HCT116 (cell line): Measurements from ENCODE around the gene NHLRC3. TPM values are rescaled to one million over a fixed set of nuclear protein-coding genes. Genes with fewer than 3 reads are reported as not detected.
A peak's percentile ranks its signal among the peaks of the same experiment; 100 is the strongest.

ENCODE experiments used
- ATAC-seq: fragments of 200-7000 bp; cut with Tn5 transposase; 2 replicates; pipeline ENCODE4 v1.9.1; 2020; ENCODE audit warnings: mild to moderate bottlenecking, moderate library complexity
- BruUV-seq: library from RNA; stranded (reverse); fragments of 400-500 nt; replicated peaks from 2 replicates; lab custom pipeline; 2021; lab: Mats Ljungman, UMichigan
- CTCF ChIA-PET: fragments of 300-600 bp; sonication (Branson Sonifier 250); formaldehyde crosslinking; loops from one replicate; lab custom pipeline; 2021; ENCODE audit warnings: antibody characterized with exemption; lab: Charles Lee
- POLR2A ChIA-PET: fragments of 300-600, 350-600 bp; sonication (Branson Sonifier 250); formaldehyde crosslinking; loops from one replicate; lab custom pipeline; 2021; ENCODE audit warnings: antibody characterized with exemption; lab: Charles Lee
- RAD21 ChIA-PET, 2 experiments: fragments of 300-600 bp; sonication (Branson Sonifier 250); formaldehyde crosslinking; loops; one replicate each; lab custom pipeline; 2023; ENCODE audit warnings: low total read pairs in 2 of 2; ENCODE audit not compliant: uncharacterized antibody in 2 of 2, unreplicated experiment in 2 of 2, low non-redundant PET in 1 of 2; lab: Charles Lee
- DNase-seq: peaks from one replicate; pipeline ENCODE4 v3.0.0-alpha.2; 2010; ENCODE audit warnings: low read depth, low spot score
- H2AFZ ChIP-seq: fragments of 200-600 bp; shearing (Covaris generic), sonication (generic); 2 replicates; pipeline ENCODE4 v1.6.1; 2017; ENCODE audit warnings: low read depth, mixed run types, mixed read lengths, antibody characterized with exemption, low read length; ENCODE audit not compliant: poor library complexity, severe bottlenecking
- H3K27ac ChIP-seq: 2 replicates; pipeline ENCODE4 v1.5.1; 2012; ENCODE audit warnings: low read depth, low read length
- H3K27me3 ChIP-seq: fragments of 200-600 bp; sonication (generic); 2 replicates; pipeline ENCODE4 v1.6.1; 2016; ENCODE audit warnings: mixed run types, low read length, mixed read lengths; ENCODE audit not compliant: insufficient read depth
- H3K36me3 ChIP-seq, 2 experiments: fragments of 200-500 bp in 1 of 2; fragments of 200-600 bp in 1 of 2; sonication (Bioruptor generic) in 1 of 2; sonication (generic) in 1 of 2; 2 replicates each; pipeline versions ENCODE4 v1.5.1 to v1.6.1; 2014 to 2016; ENCODE audit warnings: low read length in 2 of 2, inconsistent platforms in 1 of 2, mixed read lengths in 1 of 2, mixed run types in 1 of 2; ENCODE audit not compliant: insufficient read depth in 2 of 2, control insufficient read depth in 1 of 2
- H3K4me1 ChIP-seq, 2 experiments: fragments of 200-600 bp in 1 of 2; sonication (generic) in 1 of 2; 2 replicates each; pipeline versions ENCODE4 v1.5.1 to v1.6.1; 2012 to 2017; ENCODE audit warnings: low read length in 2 of 2, inconsistent platforms in 1 of 2, mild to moderate bottlenecking in 1 of 2, mixed read lengths in 1 of 2, mixed run types in 1 of 2, moderate library complexity in 1 of 2; ENCODE audit not compliant: insufficient read depth in 2 of 2, control insufficient read depth in 1 of 2
- H3K4me2 ChIP-seq: fragments of 200-600 bp; sonication (generic); 2 replicates; pipeline ENCODE4 v1.6.1; 2017; ENCODE audit warnings: mixed run types, low read length, mixed read lengths
- H3K4me3 ChIP-seq, 2 experiments: fragments of 200-600 bp in 1 of 2; sonication (generic) in 1 of 2; replicated peaks in 1 of 2; 2 replicates each; pipeline ENCODE4 v1.5.1; 2011 to 2016; ENCODE audit warnings: low read length in 2 of 2, control low read depth in 1 of 2, low read depth in 1 of 2, mild to moderate bottlenecking in 1 of 2, mixed read lengths in 1 of 2, mixed run types in 1 of 2
- H3K79me2 ChIP-seq: fragments of 200-600 bp; sonication (generic); 2 replicates; pipeline ENCODE4 v1.6.1; 2017; ENCODE audit warnings: mild to moderate bottlenecking, mixed run types, low read length, moderate library complexity, mixed read lengths; ENCODE audit not compliant: insufficient read depth
- H3K9ac ChIP-seq: fragments of 200-600 bp; sonication (generic); 2 replicates; pipeline ENCODE4 v1.6.1; 2016; ENCODE audit warnings: low read length, mixed read lengths
- H3K9me2 ChIP-seq: fragments of 200-600 bp; sonication (generic), shearing (Covaris generic); 2 replicates; pipeline ENCODE4 v1.6.1; 2017; ENCODE audit warnings: mixed run types, mild to moderate bottlenecking, moderate library complexity; ENCODE audit not compliant: insufficient read depth
- H3K9me3 ChIP-seq, 2 experiments: fragments of 200-500 bp in 1 of 2; fragments of 200-600 bp in 1 of 2; sonication (Bioruptor generic) in 1 of 2; sonication (generic) in 1 of 2; 2 replicates each; pipeline ENCODE4 v1.6.1; 2014 to 2017; ENCODE audit warnings: low read length in 2 of 2, mixed read lengths in 2 of 2, inconsistent platforms in 1 of 2, low read depth in 1 of 2, mild to moderate bottlenecking in 1 of 2, mixed run types in 1 of 2, moderate library complexity in 1 of 2; ENCODE audit not compliant: control insufficient read depth in 1 of 2, insufficient read depth in 1 of 2
- H4K20me1 ChIP-seq: fragments of 200-600 bp; sonication (generic), shearing (Covaris generic); 2 replicates; pipeline ENCODE4 v1.6.1; 2017; ENCODE audit warnings: mixed run types, mild to moderate bottlenecking, moderate library complexity; ENCODE audit not compliant: insufficient read depth
- CTCF ChIP-seq, 3 experiments: fragments of 200-600 bp in 1 of 3; sonication (generic) in 1 of 3; IDR thresholded peaks in 2 of 3; conservative IDR thresholded peaks in 1 of 3; 2 replicates each; pipeline ENCODE4 v1.5.1; 2012 to 2017; ENCODE audit warnings: low read depth in 2 of 3, low read length in 2 of 3, antibody characterized with exemption in 1 of 3, borderline replicate concordance in 1 of 3, control low read depth in 1 of 3, mild to moderate bottlenecking in 1 of 3, mixed read lengths in 1 of 3, mixed run types in 1 of 3, moderate library complexity in 1 of 3; ENCODE audit not compliant: insufficient read depth in 1 of 3
- ELF1 ChIP-seq: IDR thresholded peaks from 2 replicates; pipeline ENCODE4 v1.6.1; 2012; ENCODE audit warnings: low read depth, borderline replicate concordance
- EZH2 ChIP-seq: fragments of 200-600 bp; sonication (generic); IDR thresholded peaks from 2 replicates; pipeline ENCODE4 v1.6.1; 2017; ENCODE audit warnings: antibody characterized with exemption, mixed run types
- EZH2phosphoT487 ChIP-seq: fragments of 200-600 bp; IDR thresholded peaks from 2 replicates; pipeline ENCODE4 v1.6.1; 2018; ENCODE audit warnings: antibody characterized with exemption, borderline replicate concordance
- FOSL1 ChIP-seq: IDR thresholded peaks from 2 replicates; pipeline ENCODE4 v1.6.1; 2012; ENCODE audit warnings: low read depth
- JUND ChIP-seq: IDR thresholded peaks from 2 replicates; pipeline ENCODE4 v1.6.1; 2012
- MAX ChIP-seq: IDR thresholded peaks from 2 replicates; pipeline ENCODE4 v1.6.1; 2012
- POLR2A ChIP-seq: IDR thresholded peaks from 2 replicates; pipeline ENCODE4 v1.7.0; 2011; ENCODE audit warnings: borderline replicate concordance; ENCODE audit not compliant: insufficient read depth, insufficient read length; ENCODE audit errors: extremely low read depth
- TCF7L2 ChIP-seq: IDR thresholded peaks from 2 replicates; pipeline ENCODE4 v1.7.0; 2011; ENCODE audit warnings: borderline replicate concordance, inconsistent platforms; ENCODE audit not compliant: insufficient read depth, insufficient read length; ENCODE audit errors: extremely low read depth
- YY1 ChIP-seq: IDR thresholded peaks from 2 replicates; pipeline ENCODE4 v1.6.1; 2011; ENCODE audit warnings: low read length, low read depth, moderate library complexity, mild to moderate bottlenecking; ENCODE audit not compliant: insufficient replicate concordance; ENCODE audit errors: extremely low read depth
- ZBTB33 ChIP-seq: IDR thresholded peaks from 2 replicates; pipeline ENCODE4 v1.6.1; 2011; ENCODE audit warnings: mild to moderate bottlenecking, low read length, moderate library complexity; ENCODE audit not compliant: insufficient replicate concordance; ENCODE audit errors: extremely low read depth
- ZFX ChIP-seq: fragments of 450-650 bp; IDR thresholded peaks from 2 replicates; pipeline ENCODE4 v1.6.1; 2017
- ZNF274 ChIP-seq: fragments of 200-500 bp; sonication (Bioruptor generic); IDR thresholded peaks from 2 replicates; pipeline ENCODE4 v1.6.1; 2014; ENCODE audit warnings: mild to moderate bottlenecking, low read depth, low read length, inconsistent platforms
- intact Hi-C: fragments of 100-400 bp; cut with micrococcal nuclease; formaldehyde crosslinking; loops from 2 replicates; pipeline ENCODE4 v1.10.0; 2022
- total RNA-seq: library from RNA; stranded (reverse); gene quantifications from one replicate; pipeline ENCODE4 v1.2.1, GENCODE V29; 2021; ENCODE audit not compliant: unreplicated experiment

Gene NHLRC3
- total RNA-seq, 1 experiment from 2014 or later: 7.2 TPM

GRCh38 chr13:39035204-39035603 lies 3.1 kb upstream of the NHLRC3 start:
- H3K27ac ChIP-seq: no peak overlapping the region
- no TSS peak for BruUV-seq
- TF ChIP-seq ELF1 (no peak), ZFX (no peak), ZNF274 (no peak), CTCF (IDR thresholded peaks at IDR 0.05 in 2 of 3, conservative IDR thresholded peaks at IDR 0.05 in 1 of 3; ENCODE audit: borderline replicate concordance in 1 of 3, insufficient read depth in 1 of 3, low read depth in 2 of 3, low read length in 2 of 3) (no peak)
- H3K4me1 ChIP-seq: peaks cover 0 to 26% of the 10 kb centered on the region in 2 experiments; a peak in 3 of 4 replicates
- no peak for DNase-seq
- no peaks in the 10 kb centered on the region for H3K27me3 ChIP-seq
- no peaks in the 10 kb centered on the region for H3K36me3 ChIP-seq
- no peaks in the 10 kb centered on the region for H3K9me2 ChIP-seq
- H3K4me2 ChIP-seq: peak overlapping the region; percentile 99
- intact Hi-C loops: no loop called here
- H2AFZ ChIP-seq: no peak overlapping the region
- no peak overlapping the region for H3K4me3 ChIP-seq
- ChIA-PET CTCF (no interaction called here), POLR2A (no interaction called here), RAD21 (no interaction called here)
- no peaks in the 10 kb centered on the region for H4K20me1 ChIP-seq
- no peaks in the 10 kb centered on the region for H3K9me3 ChIP-seq
- no peak overlapping the region for H3K9ac ChIP-seq
- peaks cover 73% of the 10 kb centered on the region for H3K79me2 ChIP-seq
- ATAC-seq: no peak

- Histone ChIP-seq H3K27me3 (no peaks in the 10 kb centered on the region), H3K4me3 (peak overlapping the region in 1 of 2 experiments; percentile 89; a peak in 1 of 4 replicates), H3K27ac (no peak overlapping the region), H2AFZ (no peak overlapping the region), H3K79me2 (peaks cover 71% of the 10 kb centered on the region), H3K4me1 (peaks cover 0 to 26% of the 10 kb centered on the region in 2 experiments; a peak in 3 of 4 replicates), H3K9me2 (no peaks in the 10 kb centered on the region), H3K9ac (no peak overlapping the region), H3K36me3 (no peaks in the 10 kb centered on the region), H4K20me1 (no peaks in the 10 kb centered on the region), H3K9me3 (no peaks in the 10 kb centered on the region), H3K4me2 (peak overlapping the region; percentile 99)
- DNase-seq (no peak), ATAC-seq (no peak)
- POLR2A ChIA-PET: no interaction called here
- RAD21 ChIA-PET: no interaction called here
- intact Hi-C loops: no loop called here
- CTCF ChIA-PET: no interaction called here
- BruUV-seq: no TSS peak
- TF ChIP-seq EZH2phosphoT487: no peak
- TF ChIP-seq POLR2A: no peak
- no peak for TF ChIP-seq EZH2
- TF ChIP-seq TCF7L2: no peak
- TF ChIP-seq ZFX: no peak
- TF ChIP-seq YY1: no peak
- no peak for TF ChIP-seq ZBTB33
- no peak for TF ChIP-seq CTCF (IDR thresholded peaks at IDR 0.05 in 2 of 3, conservative IDR thresholded peaks at IDR 0.05 in 1 of 3; ENCODE audit: borderline replicate concordance in 1 of 3, insufficient read depth in 1 of 3, low read depth in 2 of 3, low read length in 2 of 3)
- no peak for TF ChIP-seq MAX
- no peak for TF ChIP-seq FOSL1
- TF ChIP-seq JUND: no peak
These were observed 2.5 kb upstream of the NHLRC3 start for GRCh38 chr13:39035799-39036198.
